Activated T-helper 1 cell treated with Interleukin-2 at 50 U/mL for 16 hours (primary cell): ENCODE results near the gene EPHA5.
"Not testable (repeated sequence)": the region's sequence is repeated elsewhere in the genome, so short reads cannot be mapped to it uniquely, and the experiment has no call there.

ENCODE experiments used
- DNase-seq: peaks from one replicate; pipeline ENCODE4 v3.0.0-alpha.2; 2020; ENCODE audit warnings: low read depth

The EPHA5 gene

GRCh38 chr4:65367306-65367705 lies 303.0 kb downstream of the EPHA5 start:
- no peak for DNase-seq

- DNase-seq, result no peak
Measured at GRCh38 chr4:65358914-65359313, 311.4 kb downstream of the EPHA5 start.

- no peak for DNase-seq
Measured at GRCh38 chr4:65353098-65353497, 317.2 kb downstream of the EPHA5 start.

GRCh38 chr4:65344278-65344825 lies 325.9 kb downstream of the EPHA5 start:
- no peak for DNase-seq

- DNase-seq, result no peak
Measured at GRCh38 chr4:65343342-65343741, 326.9 kb downstream of the EPHA5 start.

DNA sequence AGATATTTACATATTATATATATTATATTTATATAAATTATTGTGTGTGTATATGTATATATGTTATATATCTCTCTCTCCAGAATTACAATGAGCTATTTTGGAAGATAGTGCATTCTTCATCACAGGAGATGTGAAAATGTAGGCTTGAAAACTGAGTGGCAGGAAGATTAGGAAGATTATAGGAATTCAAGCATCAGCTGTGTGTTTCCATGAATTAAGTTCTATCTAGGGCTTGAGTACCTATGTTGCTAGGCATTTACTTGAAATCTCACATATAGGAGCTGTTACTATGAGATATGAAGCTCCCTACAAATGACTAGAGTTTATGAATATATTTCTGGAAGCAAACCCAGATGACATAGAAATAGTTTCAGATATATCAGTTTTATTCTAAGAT lies 328.7 kb downstream of the EPHA5 start:
- DNase-seq, result no peak

DNA sequence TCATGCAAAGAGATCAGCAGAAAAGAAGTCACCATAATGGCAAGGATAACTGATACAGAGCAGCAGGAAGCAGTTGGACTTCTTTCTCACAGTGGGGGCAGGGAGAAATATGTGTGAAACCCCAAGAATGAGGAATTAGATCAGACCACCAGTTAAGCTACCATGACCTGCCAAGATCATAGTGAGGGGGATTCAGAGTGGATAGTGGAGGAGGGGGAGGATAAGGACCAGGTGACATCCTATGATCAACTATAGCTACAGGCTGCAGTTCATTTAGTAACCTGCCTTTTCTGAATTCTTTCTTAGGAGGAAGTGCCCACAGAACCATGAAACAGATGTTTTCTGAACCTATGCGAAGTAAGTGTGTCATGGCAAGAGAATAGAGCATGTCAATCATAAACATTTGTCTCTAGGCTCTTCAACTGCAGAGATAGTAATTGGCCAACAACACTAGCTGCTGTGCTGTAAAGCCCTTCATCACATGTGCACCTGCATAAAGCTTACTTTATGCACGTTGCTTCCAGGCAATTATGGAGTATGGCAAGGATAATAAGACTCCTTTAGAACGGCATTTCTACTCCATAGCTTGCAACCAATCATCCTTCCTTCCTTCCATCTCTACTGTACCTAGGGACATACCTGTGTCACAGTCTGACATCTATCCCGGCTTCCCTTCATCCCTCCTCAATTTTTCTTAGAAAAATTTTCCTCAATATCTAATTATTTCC lies 329.7 kb downstream of the EPHA5 start:
- no peak for DNase-seq

GRCh38 chr4:65337371-65337770 lies 332.9 kb downstream of the EPHA5 start:
- DNase-seq, result no peak

DNA sequence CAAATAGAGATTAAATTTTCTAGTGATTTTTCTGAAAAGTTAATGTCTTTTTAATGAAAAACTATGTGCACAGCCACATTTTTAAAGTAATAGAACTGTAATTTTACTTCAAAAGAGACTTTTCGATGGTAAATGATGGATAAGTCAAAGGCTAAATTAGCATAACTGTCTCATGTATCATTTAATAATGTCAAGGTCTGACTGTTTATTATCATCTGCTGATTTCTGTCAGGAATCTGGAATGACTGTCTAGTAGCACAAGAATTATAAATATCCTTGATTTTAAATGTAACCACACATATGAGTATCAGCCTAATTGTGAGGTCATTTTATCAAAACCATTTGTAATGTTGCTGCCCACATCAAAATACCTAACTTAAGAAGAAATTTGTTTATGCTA lies 333.8 kb downstream of the EPHA5 start:
- DNase-seq, result no peak

- no peak for DNase-seq
Measured at GRCh38 chr4:65316534-65316933, 353.8 kb downstream of the EPHA5 start.

GRCh38 chr4:65311120-65311519 lies 359.2 kb downstream of the EPHA5 start:
- DNase-seq, result no peak

DNA sequence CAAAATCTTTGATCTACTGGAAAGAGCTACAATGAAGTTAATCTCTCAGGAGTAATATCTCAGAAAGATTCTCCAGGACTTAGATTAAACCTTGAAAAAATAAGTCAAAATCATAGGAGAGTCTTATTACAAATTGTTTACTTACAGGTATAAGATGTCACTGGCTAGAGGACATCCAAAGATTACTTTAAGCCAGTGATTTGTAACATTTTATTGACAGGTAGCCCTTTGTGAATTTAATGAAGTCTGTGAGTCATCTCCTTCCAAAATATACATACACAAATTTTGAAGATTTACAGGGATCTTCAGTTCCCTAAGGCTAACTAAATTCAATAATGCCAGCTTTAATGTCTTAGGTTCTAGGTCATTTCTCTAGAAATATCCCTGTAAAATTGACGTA lies 359.7 kb downstream of the EPHA5 start:
- DNase-seq, result no peak

DNA sequence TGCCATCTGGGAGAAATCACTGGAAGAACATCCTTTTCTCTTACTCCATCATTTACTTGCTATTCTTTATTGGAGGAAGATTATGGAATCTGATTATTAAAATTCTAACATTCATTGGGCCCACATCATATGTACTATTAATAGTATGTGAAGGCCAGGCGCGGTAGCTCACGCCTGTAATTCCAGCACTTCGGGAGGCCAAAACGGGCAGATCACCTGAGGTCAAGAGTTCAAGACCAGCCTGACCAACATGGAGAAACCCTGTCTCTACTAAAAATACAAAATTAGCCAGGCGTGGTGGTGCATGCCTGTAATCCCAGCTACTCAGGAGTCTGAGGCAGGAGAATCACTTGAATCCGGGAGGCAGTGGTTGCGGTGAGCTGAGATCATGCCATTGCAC lies 361.7 kb downstream of the EPHA5 start:
- DNase-seq, result not testable (repeated sequence)

DNA sequence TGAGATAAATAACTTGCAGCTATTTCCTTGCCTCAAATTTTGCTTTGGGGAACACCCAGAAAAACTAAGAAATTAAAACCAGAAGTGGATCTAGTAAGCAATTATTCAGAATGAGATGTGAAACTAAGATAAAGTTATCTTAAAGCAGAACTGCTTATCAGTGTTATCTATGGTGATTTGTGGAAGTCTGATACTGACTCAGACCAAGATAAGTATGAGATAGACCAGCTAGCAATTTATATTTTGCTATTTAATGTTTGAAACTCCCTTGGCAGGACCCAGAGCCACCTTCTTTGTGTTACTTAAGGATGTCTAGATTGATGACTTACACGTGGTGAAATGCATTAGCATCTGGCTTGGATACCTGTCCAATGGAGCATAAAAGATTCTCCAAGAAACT lies 368.1 kb downstream of the EPHA5 start:
- DNase-seq, result no peak

DNA sequence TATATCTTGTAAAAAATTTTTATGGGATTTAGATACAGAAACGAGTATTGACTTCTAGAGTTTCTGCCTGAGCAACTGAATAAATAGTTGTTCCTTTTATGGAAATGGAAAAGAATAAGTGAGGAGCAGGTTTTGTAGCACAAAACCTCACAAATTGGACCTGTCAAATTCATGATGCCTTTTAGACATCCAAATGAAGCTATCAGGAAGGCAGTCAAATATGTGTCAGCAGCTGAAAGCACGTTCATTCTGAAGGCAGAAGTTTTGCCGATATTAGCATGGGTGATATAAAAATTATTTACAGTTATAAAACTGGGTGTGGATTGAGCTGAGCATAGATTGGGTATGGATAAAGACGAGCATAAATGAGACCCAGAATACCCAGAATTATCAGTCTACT lies 374.0 kb downstream of the EPHA5 start:
- no peak for DNase-seq

DNA sequence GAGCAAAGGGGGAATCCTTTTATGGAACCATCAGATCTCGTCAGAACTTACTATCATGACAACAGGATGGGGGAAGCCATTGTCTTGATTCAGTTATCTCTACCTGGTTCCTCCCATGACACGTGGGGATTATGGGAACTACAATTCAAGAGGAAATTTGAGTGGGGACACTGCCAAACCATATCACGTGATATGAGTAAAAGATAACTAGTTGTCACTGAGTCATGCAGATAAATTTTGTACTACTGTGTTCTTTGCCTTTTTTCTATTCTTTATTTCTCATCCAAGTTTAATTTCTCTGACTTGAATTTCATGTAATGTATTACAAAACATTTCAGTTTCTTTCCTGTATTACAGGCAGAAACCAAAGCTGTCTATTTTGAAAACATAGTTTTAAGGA lies 383.2 kb downstream of the EPHA5 start:
- no peak for DNase-seq
